Measurements from ENCODE around the gene TM2D1. TPM values are rescaled to one million over a fixed set of nuclear protein-coding genes. Genes with fewer than 3 reads are reported as not detected.

The TM2D1 gene
- 161 and 168 TPM in 2 replicates for polyA plus RNA-seq
- polyA minus RNA-seq, result 71.9 and 78.9 TPM in 2 replicates

DNA sequence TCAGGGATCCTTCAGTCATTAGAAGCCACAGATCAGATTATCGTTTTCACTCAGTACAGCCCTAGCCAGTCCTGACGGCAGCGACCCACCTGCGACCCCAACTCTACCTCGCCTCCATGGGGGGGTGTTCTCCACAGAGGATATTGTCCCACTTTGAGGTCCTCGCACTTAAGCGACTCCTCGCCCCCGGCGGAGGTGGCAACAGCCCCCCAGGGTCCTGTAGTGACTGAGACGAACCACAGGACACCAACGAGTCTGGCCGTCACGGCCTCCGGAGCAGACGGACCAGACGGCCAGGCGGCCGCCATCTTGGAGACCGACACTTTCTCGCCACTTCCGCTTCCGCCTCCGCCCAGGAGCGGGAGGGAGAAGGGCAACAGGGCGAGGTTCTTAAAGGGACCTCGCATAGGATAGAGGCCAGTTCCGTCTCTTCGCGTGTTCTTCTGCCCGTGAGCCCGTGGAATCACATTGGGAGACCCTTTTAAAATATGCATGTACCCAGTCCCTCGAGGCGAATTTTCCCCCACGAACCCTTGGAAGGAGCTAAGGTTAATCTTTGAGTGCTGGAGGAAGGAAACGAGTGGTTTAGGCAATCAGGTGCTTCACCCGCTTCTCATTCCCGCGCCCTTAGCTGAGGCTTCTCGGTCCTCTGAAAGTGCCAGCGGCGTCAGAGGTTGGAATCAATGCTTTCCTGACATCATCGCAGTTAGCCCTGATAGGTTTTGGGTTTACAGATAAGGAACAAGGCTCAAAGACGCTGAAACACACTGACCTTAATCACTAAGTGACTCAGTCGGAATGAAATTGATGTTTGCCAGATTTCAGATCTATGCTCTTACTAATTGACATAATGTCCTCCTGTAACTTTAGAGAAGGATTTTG lies at the start of gene TM2D1:
TM2D1 (minus strand) TSS at position 329 of the 882 bp plus-strand sequence; CDS start at position 308, 21 bp downstream.
- peak within 1 kb of the TSS; percentile 90 for H2AFZ ChIP-seq (ENCODE audit: low read depth, low read length)
- H3K9ac ChIP-seq (ENCODE audit: low read length), result peak within 1 kb of the TSS; percentile 85
- H3F3A ChIP-seq (ENCODE audit: insufficient read depth, low read length, poor library complexity, severe bottlenecking), result no peaks in the 10 kb centered on the region
- H4K20me1 ChIP-seq (ENCODE audit: insufficient read depth), result no peaks in the 10 kb centered on the region
- peak within 1 kb of the TSS; percentile 49 for H3K4me2 ChIP-seq (ENCODE audit: low read length)
- H3K9me2 ChIP-seq (ENCODE audit: insufficient read depth, low read length), result no peaks in the 10 kb centered on the region
- H3K36me3 ChIP-seq (ENCODE audit: insufficient read depth, low read length), result no peaks in the 10 kb centered on the region
- H3K27ac ChIP-seq (ENCODE audit: low read length), result peak within 1 kb of the TSS; percentile 76
- no peaks in the 10 kb centered on the region for H3K9me3 ChIP-seq (ENCODE audit: low read length)
- peak within 1 kb of the TSS; percentile 79 for H3K4me3 ChIP-seq (ENCODE audit: low read length)
- TF ChIP-seq, protein P1, sequence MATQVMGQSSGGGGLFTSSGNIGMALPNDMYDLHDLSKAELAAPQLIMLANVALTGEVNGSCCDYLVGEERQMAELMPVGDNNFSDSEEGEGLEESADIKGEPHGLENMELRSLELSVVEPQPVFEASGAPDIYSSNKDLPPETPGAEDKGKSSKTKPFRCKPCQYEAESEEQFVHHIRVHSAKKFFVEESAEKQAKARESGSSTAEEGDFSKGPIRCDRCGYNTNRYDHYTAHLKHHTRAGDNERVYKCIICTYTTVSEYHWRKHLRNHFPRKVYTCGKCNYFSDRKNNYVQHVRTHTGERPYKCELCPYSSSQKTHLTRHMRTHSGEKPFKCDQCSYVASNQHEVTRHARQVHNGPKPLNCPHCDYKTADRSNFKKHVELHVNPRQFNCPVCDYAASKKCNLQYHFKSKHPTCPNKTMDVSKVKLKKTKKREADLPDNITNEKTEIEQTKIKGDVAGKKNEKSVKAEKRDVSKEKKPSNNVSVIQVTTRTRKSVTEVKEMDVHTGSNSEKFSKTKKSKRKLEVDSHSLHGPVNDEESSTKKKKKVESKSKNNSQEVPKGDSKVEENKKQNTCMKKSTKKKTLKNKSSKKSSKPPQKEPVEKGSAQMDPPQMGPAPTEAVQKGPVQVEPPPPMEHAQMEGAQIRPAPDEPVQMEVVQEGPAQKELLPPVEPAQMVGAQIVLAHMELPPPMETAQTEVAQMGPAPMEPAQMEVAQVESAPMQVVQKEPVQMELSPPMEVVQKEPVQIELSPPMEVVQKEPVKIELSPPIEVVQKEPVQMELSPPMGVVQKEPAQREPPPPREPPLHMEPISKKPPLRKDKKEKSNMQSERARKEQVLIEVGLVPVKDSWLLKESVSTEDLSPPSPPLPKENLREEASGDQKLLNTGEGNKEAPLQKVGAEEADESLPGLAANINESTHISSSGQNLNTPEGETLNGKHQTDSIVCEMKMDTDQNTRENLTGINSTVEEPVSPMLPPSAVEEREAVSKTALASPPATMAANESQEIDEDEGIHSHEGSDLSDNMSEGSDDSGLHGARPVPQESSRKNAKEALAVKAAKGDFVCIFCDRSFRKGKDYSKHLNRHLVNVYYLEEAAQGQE (IDR thresholded peaks at IDR 0.05; ENCODE audit: borderline replicate concordance), result peak; percentile 85
- TF ChIP-seq POLR2AphosphoS5 (IDR thresholded peaks at IDR 0.05) (peak; percentile 98), MXI1 (conservative IDR thresholded peaks at IDR 0.05; ENCODE audit: poor library complexity, severe bottlenecking) (peak; percentile 86), SMC3 (conservative IDR thresholded peaks at IDR 0.05; ENCODE audit: poor library complexity) (peak; percentile 60), RAD21 (conservative IDR thresholded peaks at IDR 0.05) (peak; percentile 54), EP300 (conservative IDR thresholded peaks at IDR 0.05; ENCODE audit: poor library complexity, severe bottlenecking) (peak; percentile 58), EZH2 (IDR thresholded peaks at IDR 0.05; ENCODE audit: borderline replicate concordance, insufficient read depth, low read length, poor library complexity, severe bottlenecking) (no peak), TAF1 (IDR thresholded peaks at IDR 0.05; ENCODE audit: low read depth) (peak; percentile 95)
- TF ChIP-seq, protein P2, sequence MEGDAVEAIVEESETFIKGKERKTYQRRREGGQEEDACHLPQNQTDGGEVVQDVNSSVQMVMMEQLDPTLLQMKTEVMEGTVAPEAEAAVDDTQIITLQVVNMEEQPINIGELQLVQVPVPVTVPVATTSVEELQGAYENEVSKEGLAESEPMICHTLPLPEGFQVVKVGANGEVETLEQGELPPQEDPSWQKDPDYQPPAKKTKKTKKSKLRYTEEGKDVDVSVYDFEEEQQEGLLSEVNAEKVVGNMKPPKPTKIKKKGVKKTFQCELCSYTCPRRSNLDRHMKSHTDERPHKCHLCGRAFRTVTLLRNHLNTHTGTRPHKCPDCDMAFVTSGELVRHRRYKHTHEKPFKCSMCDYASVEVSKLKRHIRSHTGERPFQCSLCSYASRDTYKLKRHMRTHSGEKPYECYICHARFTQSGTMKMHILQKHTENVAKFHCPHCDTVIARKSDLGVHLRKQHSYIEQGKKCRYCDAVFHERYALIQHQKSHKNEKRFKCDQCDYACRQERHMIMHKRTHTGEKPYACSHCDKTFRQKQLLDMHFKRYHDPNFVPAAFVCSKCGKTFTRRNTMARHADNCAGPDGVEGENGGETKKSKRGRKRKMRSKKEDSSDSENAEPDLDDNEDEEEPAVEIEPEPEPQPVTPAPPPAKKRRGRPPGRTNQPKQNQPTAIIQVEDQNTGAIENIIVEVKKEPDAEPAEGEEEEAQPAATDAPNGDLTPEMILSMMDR (IDR thresholded peaks at IDR 0.05; ENCODE audit: poor library complexity, severe bottlenecking), result no peak
- peaks cover 18% of the 10 kb centered on the region for H3K79me2 ChIP-seq (replicated peaks; ENCODE audit: insufficient read depth, low read length)
- H3K27me3 ChIP-seq (ENCODE audit: insufficient read depth, low read depth, low read length), result no peaks in the 10 kb centered on the region

DNA sequence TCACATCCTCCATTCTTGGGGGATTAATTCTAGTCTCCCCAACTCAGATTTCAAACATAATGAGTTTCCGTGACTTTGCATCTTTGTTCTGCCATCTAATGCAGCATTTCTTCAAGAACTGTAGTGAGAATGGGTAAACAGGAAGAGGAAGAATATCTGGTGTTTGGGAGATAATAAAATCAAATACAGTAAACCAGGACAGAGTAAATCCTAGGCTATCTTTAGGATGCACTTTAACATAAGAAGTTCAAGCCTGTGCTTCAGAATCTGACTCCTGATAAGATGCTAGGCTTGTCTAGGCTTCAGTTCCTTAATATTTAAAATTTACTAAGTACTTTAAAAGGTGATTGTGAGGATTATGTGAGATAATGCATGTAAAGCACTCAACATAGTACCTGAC lies 45.2 kb upstream of the TM2D1 start:
- Histone ChIP-seq H3K4me3 (ENCODE audit: low read length) (no peak overlapping the region), H3K9ac (ENCODE audit: low read length) (no peak overlapping the region), H3F3A (ENCODE audit: insufficient read depth, low read length, poor library complexity, severe bottlenecking) (no peaks in the 10 kb centered on the region), H3K79me2 (replicated peaks; ENCODE audit: insufficient read depth, low read length) (no peaks in the 10 kb centered on the region), H3K4me2 (ENCODE audit: low read length) (no peak overlapping the region), H3K9me3 (ENCODE audit: low read length) (no peaks in the 10 kb centered on the region), H4K20me1 (ENCODE audit: insufficient read depth) (no peaks in the 10 kb centered on the region), H3K27ac (ENCODE audit: low read length) (no peak overlapping the region), H3K36me3 (ENCODE audit: insufficient read depth, low read length) (no peaks in the 10 kb centered on the region), H2AFZ (ENCODE audit: low read depth, low read length) (no peak overlapping the region), H3K9me2 (ENCODE audit: insufficient read depth, low read length) (no peaks in the 10 kb centered on the region), H3K27me3 (ENCODE audit: insufficient read depth, low read depth, low read length) (no peaks in the 10 kb centered on the region)
- TF ChIP-seq SMC3 (conservative IDR thresholded peaks at IDR 0.05; ENCODE audit: poor library complexity) (no peak), POLR2AphosphoS5 (IDR thresholded peaks at IDR 0.05) (no peak), TAF1 (IDR thresholded peaks at IDR 0.05; ENCODE audit: low read depth) (no peak), EZH2 (IDR thresholded peaks at IDR 0.05; ENCODE audit: borderline replicate concordance, insufficient read depth, low read length, poor library complexity, severe bottlenecking) (no peak), EP300 (conservative IDR thresholded peaks at IDR 0.05; ENCODE audit: poor library complexity, severe bottlenecking) (no peak), RAD21 (conservative IDR thresholded peaks at IDR 0.05) (no peak), MXI1 (conservative IDR thresholded peaks at IDR 0.05; ENCODE audit: poor library complexity, severe bottlenecking) (no peak)
- TF ChIP-seq, protein P2 (IDR thresholded peaks at IDR 0.05; ENCODE audit: poor library complexity, severe bottlenecking), result no peak
- TF ChIP-seq, protein P1 (IDR thresholded peaks at IDR 0.05; ENCODE audit: borderline replicate concordance), result no peak

All from neural cell (in vitro differentiated cells).